A673 (cell line): ENCODE measurements around the gene ARHGAP24. TPM values are rescaled to one million over a fixed set of nuclear protein-coding genes. Genes with fewer than 3 reads are reported as not detected.

ENCODE experiments used
- BruUV-seq: library from RNA; stranded (reverse); fragments of 400-500 nt; replicated peaks from 2 replicates; lab custom pipeline; 2021; lab: Mats Ljungman, UMichigan
- CTCF ChIA-PET: fragments of 300-600 bp; sonication (Branson Sonifier 250); formaldehyde crosslinking; loops from one replicate; lab custom pipeline; 2022; ENCODE audit warnings: antibody characterized with exemption; lab: Charles Lee
- POLR2A ChIA-PET: fragments of 300-600 bp; sonication (Branson Sonifier 250); formaldehyde crosslinking; loops from one replicate; lab custom pipeline; 2022; ENCODE audit warnings: antibody characterized with exemption; ENCODE audit not compliant: low non-redundant PET; lab: Charles Lee
- DNase-seq: peaks from one replicate; pipeline ENCODE4 v3.0.0-alpha.2; 2015; ENCODE audit warnings: low spot score
- H3K27ac ChIP-seq: fragments of 200-600 bp; sonication (generic); 2 replicates; pipeline ENCODE4 v1.5.1; 2016; ENCODE audit warnings: mixed run types, low read depth, mild to moderate bottlenecking, mixed read lengths, antibody characterized with exemption, low read length; ENCODE audit not compliant: poor library complexity, severe bottlenecking
- H3K27me3 ChIP-seq: fragments of 200-600 bp; sonication (generic); replicated peaks from 2 replicates; pipeline ENCODE4 v1.6.1; 2017; ENCODE audit warnings: mixed run types, low read depth, mild to moderate bottlenecking, mixed read lengths, antibody characterized with exemption, low read length; ENCODE audit not compliant: insufficient read depth, poor library complexity
- H3K36me3 ChIP-seq: fragments of 200-600 bp; sonication (generic); 2 replicates; pipeline ENCODE4 v1.6.1; 2016; ENCODE audit warnings: mixed run types, mild to moderate bottlenecking, mixed read lengths, antibody characterized with exemption, low read length; ENCODE audit not compliant: insufficient read depth, poor library complexity, severe bottlenecking
- H3K4me1 ChIP-seq: fragments of 200-600 bp; sonication (generic); 2 replicates; pipeline ENCODE4 v1.6.1; 2017; ENCODE audit warnings: mixed run types, mild to moderate bottlenecking, mixed read lengths, antibody characterized with exemption, low read length; ENCODE audit not compliant: insufficient read depth, poor library complexity, severe bottlenecking
- H3K4me3 ChIP-seq: fragments of 200-600 bp; sonication (generic); 2 replicates; pipeline ENCODE4 v1.5.1; 2016; ENCODE audit warnings: low read depth, mixed run types, mild to moderate bottlenecking, mixed read lengths, low read length; ENCODE audit not compliant: poor library complexity, severe bottlenecking
- H3K9me3 ChIP-seq: fragments of 200-600 bp; sonication (generic); 2 replicates; pipeline ENCODE4 v1.6.1; 2016; ENCODE audit warnings: mixed run types, low read depth, mild to moderate bottlenecking, mixed read lengths, antibody characterized with exemption, low read length; ENCODE audit not compliant: poor library complexity, severe bottlenecking
- CTCF ChIP-seq: fragments of 300-800, 200-600 bp; sonication (generic); conservative IDR thresholded peaks from 2 replicates; pipeline ENCODE4 v1.5.1; 2017; ENCODE audit warnings: low read depth, mild to moderate bottlenecking, antibody characterized with exemption, low read length, moderate library complexity, mixed read lengths
- EZH2 ChIP-seq: fragments of 200-600 bp; sonication (generic); IDR thresholded peaks from 2 replicates; pipeline ENCODE4 v1.6.1; 2017; ENCODE audit warnings: borderline replicate concordance, low read depth, mild to moderate bottlenecking, mixed read lengths, antibody characterized with exemption, low read length; ENCODE audit not compliant: poor library complexity, severe bottlenecking
- intact Hi-C: fragments of 100-400 bp; cut with micrococcal nuclease; formaldehyde crosslinking; loops from one replicate; pipeline ENCODE4 v1.10.0; 2022; ENCODE audit not compliant: unreplicated experiment
- total RNA-seq: library from RNA; stranded (reverse); gene quantifications from 2 replicates; pipeline ENCODE4 v1.2.3, GENCODE V29; 2021

The ARHGAP24 gene
- total RNA-seq, 1 experiment from 2014 or later, result 5.8 TPM

GRCh38 chr4:85675076-85676049 is 200.4 kb downstream of the ARHGAP24 start:
- no peak overlapping the region for H3K4me3 ChIP-seq
- no peaks in the 10 kb centered on the region for H3K36me3 ChIP-seq
- H3K27me3 ChIP-seq, result no peaks in the 10 kb centered on the region
- no peak for DNase-seq
- CTCF ChIA-PET, result no interaction called here
- TF ChIP-seq CTCF, result no peak
- no peak for TF ChIP-seq EZH2
- POLR2A ChIA-PET, result no interaction called here
- H3K27ac ChIP-seq, result no peak overlapping the region
- no peaks in the 10 kb centered on the region for H3K4me1 ChIP-seq
- no TSS peak for BruUV-seq
- H3K9me3 ChIP-seq, result no peaks in the 10 kb centered on the region
- intact Hi-C loops, result no loop called here

GRCh38 chr4:85676050-85676425 is 201.1 kb downstream of the ARHGAP24 start:
- no peak for DNase-seq
- H3K36me3 ChIP-seq, result no peaks in the 10 kb centered on the region
- no TSS peak for BruUV-seq
- POLR2A ChIA-PET, result no interaction called here
- H3K27me3 ChIP-seq, result no peaks in the 10 kb centered on the region
- CTCF ChIA-PET, result no interaction called here
- H3K4me3 ChIP-seq, result no peak overlapping the region
- H3K9me3 ChIP-seq, result no peaks in the 10 kb centered on the region
- intact Hi-C loops, result no loop called here
- no peak for TF ChIP-seq EZH2
- H3K4me1 ChIP-seq, result peaks cover 4% of the 10 kb centered on the region
- H3K27ac ChIP-seq, result no peak overlapping the region

- ChIA-PET POLR2A (no interaction called here), CTCF (no interaction called here)
- no peaks in the 10 kb centered on the region for H3K9me3 ChIP-seq
- H3K4me3 ChIP-seq, result no peak overlapping the region
- H3K27ac ChIP-seq, result no peak overlapping the region
- intact Hi-C loops, result no loop called here
- no peak for DNase-seq
- TF ChIP-seq CTCF (no peak), EZH2 (no peak)
- H3K4me1 ChIP-seq, result peaks cover 8% of the 10 kb centered on the region
- no peaks in the 10 kb centered on the region for H3K36me3 ChIP-seq
- BruUV-seq, result no TSS peak
- no peaks in the 10 kb centered on the region for H3K27me3 ChIP-seq
These were observed 202.1 kb downstream of the ARHGAP24 start for GRCh38 chr4:85676850-85677590.
